GM19455 (cell line): ENCODE data around the gene CCNI.
"Not testable (repeated sequence)": the region's sequence is repeated elsewhere in the genome, so short reads cannot be mapped to it uniquely, and the experiment has no call there.

ENCODE experiments used
- ATAC-seq: cut with Tn5 transposase; IDR thresholded peaks from one replicate; pipeline ENCODE4 v1.9.1; 2021; ENCODE audit not compliant: unreplicated experiment

The CCNI gene

DNA sequence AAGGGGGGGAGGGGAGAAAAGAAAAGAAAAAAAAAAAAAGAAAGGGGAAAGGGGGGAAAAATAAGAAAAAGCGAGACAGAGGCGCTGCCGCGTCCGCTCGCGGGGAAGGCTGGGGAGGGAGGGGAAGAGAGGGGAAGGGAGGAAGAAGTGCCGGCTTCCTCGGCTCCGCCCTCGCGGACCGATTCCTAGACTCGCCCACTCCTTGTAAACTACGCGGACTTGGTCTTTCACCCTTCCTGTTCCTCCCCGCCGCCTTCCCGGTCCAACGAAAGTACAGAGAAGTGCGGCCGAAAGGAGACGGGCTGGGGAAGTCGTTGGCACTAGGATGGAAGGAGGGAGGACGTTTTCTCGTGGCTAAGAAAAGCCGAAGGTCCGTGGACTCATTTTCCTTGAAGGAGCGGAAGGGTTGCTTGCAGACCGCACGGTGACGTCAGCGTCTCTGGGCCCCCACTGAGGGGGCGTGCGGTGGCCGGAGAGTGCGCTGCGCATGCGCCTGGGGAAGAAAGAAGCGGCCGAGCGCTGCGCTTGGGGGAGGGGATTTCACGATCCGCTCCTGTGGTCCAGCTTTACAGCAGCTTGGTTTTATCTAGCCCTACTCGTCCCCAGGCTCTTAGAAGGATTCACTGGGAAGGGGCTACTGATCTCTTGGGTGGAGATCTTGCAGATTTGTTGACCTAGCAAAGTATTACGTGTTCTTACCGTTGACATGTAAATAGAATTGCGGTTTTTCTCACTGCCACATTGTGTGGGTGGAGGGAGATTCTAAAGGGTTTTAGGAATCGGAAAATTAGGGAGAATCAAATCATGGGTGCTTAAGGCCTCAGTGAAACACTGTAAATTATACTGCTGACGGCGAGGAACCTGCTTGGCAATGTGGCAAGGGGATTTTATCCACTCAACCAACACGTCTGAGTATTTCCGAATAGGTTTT lies at the start of gene CCNI:
Gene CCNI (minus strand): TSS at position 121 of the 931 bp plus-strand sequence. CDS start 9,627 bp downstream, outside the sequence.
- ATAC-seq: peak; percentile 64

GRCh38 chr4:77124576-77124975 lies 48.8 kb upstream of the CCNI start:
- no peak for ATAC-seq

DNA sequence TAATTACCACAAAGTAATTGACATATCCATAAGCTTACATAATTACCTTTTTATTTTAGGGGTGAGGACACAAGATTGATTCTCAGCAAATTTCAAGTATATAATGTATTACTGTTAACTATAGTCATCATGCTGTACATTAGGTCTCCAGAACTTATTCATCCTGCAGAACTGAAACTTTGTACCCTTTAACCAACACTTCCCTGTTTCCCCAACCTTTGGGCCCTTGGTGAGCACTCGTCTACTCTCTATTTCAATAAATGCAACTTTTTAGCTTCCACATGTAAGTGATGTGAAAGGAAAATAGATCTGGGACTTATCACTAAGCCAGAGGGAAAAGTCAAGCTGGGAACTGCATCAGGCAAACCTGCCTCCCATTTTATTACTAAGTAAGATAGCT lies 47.6 kb upstream of the CCNI start:
- ATAC-seq: no peak

DNA sequence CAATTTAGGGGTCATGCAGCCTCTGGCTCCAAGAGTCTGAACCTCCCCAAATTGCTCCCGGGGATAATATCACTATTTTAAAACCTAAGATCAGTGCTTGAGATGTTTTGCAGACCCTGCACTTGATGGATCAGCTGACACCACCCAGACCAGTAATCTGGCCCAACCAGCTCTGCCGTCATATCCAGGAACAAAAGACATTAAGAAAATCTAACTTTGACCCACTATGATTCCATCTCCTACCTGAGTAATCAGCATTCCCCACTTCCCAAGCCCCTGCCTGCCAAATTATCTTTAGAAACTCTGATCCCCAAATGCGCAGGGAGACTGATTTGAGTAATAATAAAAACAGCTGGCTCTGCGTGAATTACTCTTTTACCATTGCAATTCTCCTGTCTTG lies 46.9 kb upstream of the CCNI start:
- no peak for ATAC-seq

- ATAC-seq: no peak
Observed at GRCh38 chr4:77121736-77122240, 46.0 kb upstream of the CCNI start.

GRCh38 chr4:77120886-77121508 lies 45.2 kb upstream of the CCNI start:
- no peak for ATAC-seq

- ATAC-seq: no peak
Observed at GRCh38 chr4:77117721-77118120, 41.9 kb upstream of the CCNI start.

DNA sequence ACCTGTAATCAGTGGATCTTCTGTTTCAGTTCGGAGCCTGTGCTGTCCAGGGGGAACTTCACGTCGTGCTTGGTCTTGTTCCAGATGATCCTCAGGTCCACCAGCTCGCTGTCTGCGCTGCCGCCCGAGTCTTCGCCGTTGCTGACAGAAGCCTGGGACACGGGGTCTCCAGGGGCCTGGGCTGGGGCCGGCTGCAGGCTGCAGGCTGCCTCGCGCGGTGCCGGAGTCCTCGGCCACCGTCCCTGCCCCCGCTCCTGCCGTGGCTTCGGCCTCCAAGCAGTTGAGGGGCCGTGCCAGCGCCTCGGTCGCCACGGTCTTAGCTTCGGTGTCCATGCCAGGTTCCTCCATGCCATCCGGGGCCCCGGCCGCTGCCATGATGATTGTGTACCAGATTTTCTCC lies 37.3 kb upstream of the CCNI start:
- no peak for ATAC-seq

DNA sequence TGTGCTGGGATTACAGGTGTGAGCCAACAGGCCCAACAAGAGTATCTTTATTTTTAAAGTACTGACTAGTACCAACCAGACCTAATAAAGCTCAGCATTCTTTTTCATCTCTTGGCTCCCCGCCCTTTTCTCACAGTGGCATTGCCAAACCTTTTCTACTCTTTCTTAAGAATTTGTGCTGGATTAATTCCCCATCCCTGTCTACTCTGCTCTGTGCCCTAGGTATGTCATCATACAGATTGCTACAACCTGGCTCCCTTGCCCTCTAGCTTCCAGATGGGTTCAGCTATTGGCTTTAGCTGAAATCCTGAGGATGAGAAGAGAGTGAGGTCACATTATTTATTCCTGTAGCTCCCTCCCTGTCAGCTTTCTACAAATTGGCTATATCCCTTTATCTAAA lies 34.9 kb upstream of the CCNI start:
- ATAC-seq: no peak

GRCh38 chr4:77104791-77105540 lies 29.2 kb upstream of the CCNI start:
- no peak for ATAC-seq

GRCh38 chr4:77104388-77104787 lies 28.6 kb upstream of the CCNI start:
- no peak for ATAC-seq

DNA sequence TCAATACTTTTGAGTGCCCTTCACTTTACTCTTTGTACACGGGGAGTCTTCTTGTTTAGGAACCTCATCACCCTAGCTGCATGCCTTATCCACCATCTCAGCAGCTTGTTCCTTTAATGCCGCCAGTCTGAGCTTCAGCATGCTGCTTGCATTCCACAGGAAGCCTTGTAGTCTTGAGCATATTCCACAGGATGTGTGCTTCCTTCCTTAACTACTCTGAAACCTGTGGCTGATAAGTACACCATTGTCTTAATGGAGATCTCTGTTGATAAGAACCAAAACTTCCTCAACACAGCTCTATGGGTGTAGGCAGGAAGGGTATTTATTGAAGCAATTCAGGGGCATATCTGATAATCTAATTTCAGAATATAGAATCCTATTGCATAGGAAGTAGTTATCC lies 24.4 kb upstream of the CCNI start:
- ATAC-seq: no peak

DNA sequence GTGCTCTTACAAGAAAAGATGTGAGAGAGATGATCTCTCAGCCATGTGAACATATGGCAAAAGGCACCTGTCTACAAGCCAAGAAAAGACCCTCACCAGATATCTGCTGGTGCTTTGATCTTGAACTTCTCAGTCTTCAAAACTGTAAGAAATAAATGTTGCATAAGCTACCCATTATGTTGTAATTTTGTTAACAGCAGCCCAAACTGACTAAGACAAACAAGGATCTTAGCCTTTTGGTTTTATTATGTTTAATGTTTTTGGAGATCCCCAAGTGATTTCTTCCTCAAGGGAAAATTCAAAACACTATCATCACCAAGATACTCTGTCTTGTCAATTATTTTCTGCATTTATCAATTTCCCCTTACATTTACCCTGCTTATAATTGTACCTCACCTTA lies 21.8 kb upstream of the CCNI start:
- ATAC-seq: no peak

GRCh38 chr4:77095101-77095821 lies 19.5 kb upstream of the CCNI start:
- ATAC-seq: peak; percentile 98

DNA sequence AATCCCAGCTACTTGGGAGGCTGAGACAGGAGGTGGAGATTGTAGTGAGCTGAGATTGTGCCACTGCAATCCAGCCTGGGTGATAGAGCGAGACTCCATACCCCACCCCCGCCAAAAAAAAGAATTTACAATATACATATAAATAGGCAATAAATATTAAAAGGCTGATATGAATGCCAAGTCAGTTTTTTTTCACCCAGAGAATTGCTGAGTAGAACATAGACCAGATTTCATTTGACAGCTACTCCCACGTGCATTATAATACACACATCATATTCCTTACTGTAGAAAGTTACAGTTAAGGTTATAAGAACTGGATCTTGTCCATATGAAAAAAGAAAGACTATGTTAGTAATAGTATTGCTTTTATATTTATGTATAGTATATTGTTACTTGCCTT lies 18.7 kb upstream of the CCNI start:
- no peak for ATAC-seq

- no peak for ATAC-seq
Observed at GRCh38 chr4:77093401-77093800, 17.6 kb upstream of the CCNI start.

- no peak for ATAC-seq
Observed at GRCh38 chr4:77092975-77093374, 17.2 kb upstream of the CCNI start.

DNA sequence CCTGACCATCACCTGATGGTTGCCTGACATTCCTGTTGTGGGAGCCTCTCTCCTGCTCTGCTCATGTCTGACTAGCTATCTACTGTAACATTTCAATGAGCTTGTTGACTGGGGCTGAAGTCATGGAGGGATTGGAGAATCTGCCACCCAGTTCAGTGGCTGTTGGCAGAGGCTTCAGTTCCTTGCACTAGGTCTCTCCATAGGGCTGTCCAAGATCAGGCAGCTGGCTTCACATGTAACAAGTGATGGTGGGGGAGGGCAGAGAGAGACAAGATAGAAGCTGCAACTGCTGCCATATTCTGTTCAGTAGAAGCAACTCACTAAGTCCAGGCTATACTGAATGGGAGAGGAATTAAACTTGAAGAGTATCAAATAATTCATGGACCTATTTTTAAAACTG lies 14.1 kb upstream of the CCNI start:
- ATAC-seq: no peak

DNA sequence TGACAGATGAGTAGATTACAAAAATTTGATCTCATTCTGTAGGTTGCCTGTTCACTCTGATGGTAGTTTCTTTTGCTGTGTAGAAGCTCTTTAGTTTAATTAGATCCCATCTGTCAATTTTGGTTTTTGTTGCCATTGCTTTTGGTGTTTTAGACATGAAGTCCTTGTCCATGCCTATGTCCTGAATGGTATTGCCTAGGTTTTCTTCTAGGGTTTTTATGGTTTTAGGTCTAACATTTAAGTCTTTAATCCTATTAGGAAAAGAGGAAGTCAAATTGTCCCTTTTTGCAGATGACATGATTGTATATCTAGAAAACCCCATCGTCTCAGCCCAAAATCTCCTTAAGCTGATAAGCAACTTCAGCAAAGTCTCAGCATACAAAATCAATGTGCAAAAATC lies 11.2 kb upstream of the CCNI start:
- ATAC-seq: not testable (repeated sequence)

DNA sequence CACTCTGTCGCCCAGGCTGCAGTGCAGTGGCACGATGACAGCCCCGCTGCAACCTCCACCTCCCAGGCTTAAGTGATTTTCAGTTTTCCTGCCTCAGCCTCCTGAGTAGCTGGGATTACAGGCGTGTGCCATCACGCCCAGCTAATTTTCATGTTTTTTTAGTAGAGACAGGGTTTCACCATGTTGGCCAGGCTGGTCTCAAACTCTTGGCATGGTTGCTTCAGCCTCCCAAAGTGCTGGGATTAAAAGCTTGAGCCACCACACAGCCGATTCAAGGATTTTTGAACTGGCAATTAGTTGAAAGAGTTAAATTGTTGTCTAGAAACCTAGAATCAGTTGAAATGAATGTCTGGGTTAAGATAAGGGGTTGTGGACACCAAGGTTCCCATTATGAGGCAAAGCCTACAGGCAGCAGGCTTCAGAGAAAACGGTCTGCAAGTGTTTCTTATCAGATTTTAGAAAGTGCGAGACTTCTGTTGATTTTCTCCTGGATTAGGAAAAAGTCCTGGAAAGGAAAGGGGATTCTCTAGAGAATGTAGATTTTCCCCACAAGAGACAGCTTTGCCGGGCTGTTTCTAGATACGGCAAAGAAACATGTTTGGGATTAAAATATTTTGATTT lies 8.3 kb upstream of the CCNI start:
- no peak for ATAC-seq
